GDM1 (cell line): ENCODE measurements around the gene DERL2.
"Not testable (repeated sequence)": the region's sequence is repeated elsewhere in the genome, so short reads cannot be mapped to it uniquely, and the experiment has no call there.

Source experiments
- DNase-seq: peaks from one replicate; lab custom pipeline; 2025; lab: John Stamatoyannopoulos, UW

Gene DERL2

GRCh38 chr17:5435781-5436315, 50.1 kb downstream of the DERL2 start:
- not testable (repeated sequence) for DNase-seq

- DNase-seq, result no peak
Measured at GRCh38 chr17:5434984-5435383, 51.0 kb downstream of the DERL2 start.

GRCh38 chr17:5431949-5432556, 53.9 kb downstream of the DERL2 start:
- DNase-seq, result no peak

GRCh38 chr17:5431234-5431633, 54.7 kb downstream of the DERL2 start:
- not testable (repeated sequence) for DNase-seq

GRCh38 chr17:5430413-5430999, 55.5 kb downstream of the DERL2 start:
- no peak for DNase-seq

GRCh38 chr17:5429191-5429887, 56.6 kb downstream of the DERL2 start:
- no peak for DNase-seq

GRCh38 chr17:5425826-5426225, 60.2 kb downstream of the DERL2 start:
- DNase-seq, result no peak

- no peak for DNase-seq
Measured at GRCh38 chr17:5424909-5425308, 61.1 kb downstream of the DERL2 start.

GRCh38 chr17:5422505-5422904, 63.5 kb downstream of the DERL2 start:
- DNase-seq, result no peak
